HG02870 (cell line): ENCODE data around the gene ZNF701.

Experiments used
- ATAC-seq: cut with Tn5 transposase; IDR thresholded peaks from one replicate; pipeline ENCODE4 v1.9.1; 2021; ENCODE audit warnings: mild to moderate bottlenecking, moderate library complexity; ENCODE audit not compliant: unreplicated experiment

ZNF701 gene

GRCh38 chr19:52635786-52636570, 65.9 kb downstream of the ZNF701 start:
- ATAC-seq = no peak
